Fibroblast of skin of abdomen (primary cell): ENCODE measurements around the gene KISS1R.

Experiments used
- DNase-seq: peaks from one replicate; pipeline ENCODE4 v3.0.0-alpha.2; 2013

The KISS1R gene

GRCh38 chr19:900302-901111 is 16.6 kb upstream of the KISS1R start:
- no peak for DNase-seq

GRCh38 chr19:901216-902092 is 15.7 kb upstream of the KISS1R start:
- no peak for DNase-seq

DNA sequence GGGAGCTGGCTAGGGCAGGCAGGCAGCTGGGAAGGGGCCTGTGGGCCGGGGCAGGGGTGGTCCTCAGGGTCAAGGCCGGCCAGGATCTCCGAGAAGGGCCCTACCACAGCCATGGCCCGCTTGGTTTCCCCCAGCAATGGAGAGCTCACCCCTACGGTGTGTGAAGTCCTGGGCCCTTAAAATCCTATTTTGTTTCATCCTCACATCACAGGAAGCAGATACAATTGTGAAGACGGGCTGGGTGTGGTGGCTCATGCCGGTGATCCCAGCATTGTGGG is 15.1 kb upstream of the KISS1R start:
- DNase-seq: no peak

- no peak for DNase-seq
Observed at GRCh38 chr19:902446-903226, 14.5 kb upstream of the KISS1R start.

DNA sequence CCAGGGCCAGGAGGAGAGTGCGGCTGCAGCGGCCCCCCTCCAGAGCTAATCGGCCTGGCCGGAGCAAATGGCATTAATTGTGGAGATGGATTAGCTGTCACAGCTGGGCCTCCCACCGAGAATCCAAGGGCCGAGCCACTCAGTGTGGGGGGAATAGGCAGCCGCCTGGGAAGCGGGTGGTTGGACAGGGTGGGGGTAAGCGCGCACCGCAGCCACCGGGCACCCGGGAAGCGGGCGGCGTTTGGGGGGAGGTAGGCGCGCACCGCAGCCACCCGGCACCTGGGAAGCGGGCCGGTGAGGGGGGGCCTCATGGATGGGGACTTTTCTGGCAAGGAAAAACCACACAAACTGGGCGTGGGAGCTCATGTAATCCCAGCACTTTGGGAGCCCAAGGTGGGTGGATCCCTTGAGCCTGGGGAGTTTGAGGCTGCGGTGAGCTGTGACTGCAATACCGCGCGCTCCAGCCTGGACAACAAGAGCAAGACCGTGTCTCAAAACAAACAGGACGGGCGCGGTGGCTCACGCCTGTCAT is 13.8 kb upstream of the KISS1R start:
- peak; percentile 39 for DNase-seq

DNA sequence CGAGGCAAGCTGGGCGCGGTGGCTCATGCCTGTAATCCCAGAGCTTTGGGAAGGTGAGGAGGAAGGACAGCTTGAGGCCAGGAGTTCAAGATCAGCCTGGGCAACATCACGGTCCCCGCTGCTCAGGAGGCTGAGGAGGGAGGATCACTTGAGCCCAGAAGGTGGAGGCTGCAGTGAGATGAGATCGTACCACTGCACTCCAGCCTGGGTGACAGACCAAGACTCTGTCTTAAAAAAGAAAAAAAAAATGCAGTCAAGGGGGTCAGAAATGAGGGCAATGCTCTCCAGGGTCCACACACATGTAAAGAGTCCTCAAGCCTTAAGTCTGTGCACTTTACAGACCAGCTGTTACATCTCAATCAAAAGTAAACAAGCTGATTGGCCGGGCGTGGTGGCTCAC is 12.6 kb upstream of the KISS1R start:
- no peak for DNase-seq

- DNase-seq: no peak
Observed at GRCh38 chr19:906480-906879, 10.7 kb upstream of the KISS1R start.

GRCh38 chr19:907183-907853 is 9.8 kb upstream of the KISS1R start:
- no peak for DNase-seq

DNA sequence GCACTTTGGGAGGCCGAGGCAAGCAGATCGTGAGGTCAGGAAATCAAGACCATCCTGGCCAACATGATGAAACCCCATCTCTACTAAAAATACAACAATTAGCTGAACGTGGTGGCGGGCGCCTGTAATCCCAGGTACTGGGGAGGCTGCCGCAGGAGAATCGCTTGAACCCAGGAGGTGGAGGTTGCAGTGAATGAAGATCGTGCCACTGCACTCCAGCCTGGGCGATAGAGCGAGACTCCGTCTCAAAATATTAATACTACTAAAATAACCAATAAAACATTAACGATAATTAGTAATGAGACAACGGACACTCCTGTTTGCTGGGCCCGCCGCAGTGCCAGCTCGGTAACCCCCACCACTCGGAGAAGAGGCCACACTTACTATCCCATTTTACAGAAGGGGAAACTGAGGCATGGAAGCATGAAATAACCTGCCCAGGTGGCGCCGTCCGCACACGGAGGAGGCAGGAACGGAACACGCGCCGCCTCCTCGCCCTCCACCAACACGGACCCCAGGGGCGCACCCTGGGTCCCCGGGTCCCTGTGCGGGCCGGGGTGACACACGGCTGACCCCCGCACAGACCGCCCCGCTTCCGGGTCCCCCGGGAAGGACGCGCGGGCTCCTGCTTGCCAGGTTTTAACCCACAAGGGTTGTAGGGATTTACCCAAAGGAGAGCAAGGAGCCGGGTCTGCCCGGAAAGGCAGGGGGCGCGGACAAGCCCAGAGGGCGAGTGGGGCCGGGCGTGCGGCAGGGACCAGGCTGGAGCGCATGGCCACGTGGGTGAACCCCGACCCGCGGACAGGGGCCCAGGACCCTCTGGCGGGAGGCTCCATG is 5.7 kb upstream of the KISS1R start:
- no peak for DNase-seq

GRCh38 chr19:912181-913079 is 4.7 kb upstream of the KISS1R start:
- DNase-seq: no peak

GRCh38 chr19:913080-913748 is 3.9 kb upstream of the KISS1R start, which contains the start of gene R3HDM4:
R3HDM4 (minus strand) TSS chr19:913219; CDS start chr19:913157, 62 bp downstream.
- DNase-seq: peak; percentile 57

DNA sequence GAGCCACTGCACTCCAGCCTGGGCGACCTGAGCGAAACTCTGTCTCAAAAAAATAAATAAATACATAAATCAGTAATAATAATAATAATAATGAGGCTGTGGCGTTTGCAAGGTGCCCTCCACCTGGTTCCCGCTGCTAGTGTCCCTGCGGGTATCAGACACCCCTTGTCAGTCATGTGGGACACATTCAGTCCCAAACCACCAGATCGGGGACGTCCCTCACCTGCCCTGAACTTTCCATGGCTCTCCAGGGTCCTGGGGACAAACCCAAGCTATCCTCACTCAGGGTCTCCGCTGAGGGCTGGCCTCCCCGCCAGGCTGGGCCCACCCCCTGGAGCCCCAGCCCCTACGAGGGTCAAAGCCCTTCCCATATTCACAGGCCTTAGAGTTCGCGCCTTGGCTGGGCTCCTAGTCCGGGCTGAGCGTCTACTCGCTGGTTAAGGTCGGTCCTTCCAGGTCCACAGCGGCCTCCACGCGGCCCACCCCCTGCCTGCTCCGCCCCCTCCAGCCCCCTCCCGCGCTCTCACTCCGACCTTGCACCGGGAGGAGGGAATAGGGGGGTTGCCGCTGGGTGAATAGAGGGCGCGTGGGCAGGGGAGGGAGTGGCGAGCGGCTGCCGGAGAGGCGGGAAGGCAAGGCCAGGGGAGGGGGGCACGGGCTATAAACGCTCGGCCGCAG is 349 bp upstream of the KISS1R start:
- DNase-seq: no peak

- no peak for DNase-seq
Observed at GRCh38 chr19:918152-918437, 962 bp downstream of the KISS1R start.

DNA sequence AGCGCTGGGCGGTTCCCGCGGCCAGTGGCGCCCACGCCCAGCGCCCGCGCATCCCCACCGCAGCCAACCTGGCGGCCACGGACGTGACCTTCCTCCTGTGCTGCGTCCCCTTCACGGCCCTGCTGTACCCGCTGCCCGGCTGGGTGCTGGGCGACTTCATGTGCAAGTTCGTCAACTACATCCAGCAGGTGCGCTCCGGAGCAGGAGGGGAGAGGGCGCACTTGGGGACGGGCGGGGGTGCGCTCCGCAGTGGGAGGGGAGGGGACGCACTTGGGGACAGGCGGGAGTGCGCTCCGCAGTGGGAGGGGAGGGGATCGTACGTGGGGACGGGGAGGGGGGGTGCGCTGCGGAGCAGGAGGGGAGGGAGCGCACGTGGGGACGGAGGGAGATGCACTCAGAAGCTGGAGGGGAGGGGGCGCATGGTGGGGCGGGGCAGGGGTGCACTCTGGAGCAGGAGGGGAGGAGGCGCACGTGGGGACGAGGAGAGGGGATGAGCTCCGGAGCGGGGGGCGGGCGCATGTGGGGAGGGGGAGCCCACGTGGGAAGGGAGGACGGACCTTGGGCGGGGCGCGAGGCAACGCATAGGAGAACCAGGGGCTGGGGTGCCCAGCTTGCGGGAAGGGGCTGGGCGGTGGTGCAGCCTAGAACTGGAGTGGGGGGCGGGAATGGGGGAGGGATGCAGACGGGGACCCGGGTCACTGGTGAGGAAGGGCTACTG is 1.5 kb downstream of the KISS1R start:
- no peak for DNase-seq

- DNase-seq: no peak
Observed at GRCh38 chr19:919199-920050, 2.3 kb downstream of the KISS1R start.

- DNase-seq: no peak
Observed at GRCh38 chr19:920051-920864, 3.1 kb downstream of the KISS1R start.
